K562 (cell line): ENCODE data around the gene C4orf50. TPM values are rescaled to one million over a fixed set of nuclear protein-coding genes. Genes with fewer than 3 reads are reported as not detected.
A peak's percentile ranks its signal among the peaks of the same experiment; 100 is the strongest.

Experiments used
- ATAC-seq: fragments of 200-7000 bp; cut with Tn5 transposase; 3 replicates; pipeline ENCODE4 v1.9.1; 2020; ENCODE audit warnings: moderate library complexity
- BruUV-seq: library from RNA; stranded (reverse); fragments of 400-500 nt; replicated peaks from 2 replicates; lab custom pipeline; 2021; lab: Mats Ljungman, UMichigan
- CTCF ChIA-PET: fragments of 300-600 bp; formaldehyde crosslinking; extraction: SDS; loops from one replicate; lab custom pipeline; 2021; ENCODE audit warnings: low intra/inter-chr PET ratio; lab: Yijun Ruan, JAX
- POLR2A ChIA-PET: fragments of 300-600, 350-650 bp; sonication (Branson Sonifier 250); formaldehyde crosslinking; extraction: SDS; loops from one replicate; lab custom pipeline; 2021; ENCODE audit warnings: antibody characterized with exemption, inconsistent platforms; lab: Yijun Ruan, JAX
- DNase-seq, 4 experiments: peaks; one replicate each; pipeline versions ENCODE4 v3.0.0 to v3.0.0-alpha.2; 2011 to 2018; ENCODE audit warnings: low spot score in 3 of 4, mixed read lengths in 3 of 4; ENCODE audit errors: extremely low read depth in 1 of 4
- FAIRE-seq: peaks from 2 replicates; lab custom pipeline; 2011; peaks lifted over from hg19 to GRCh38; lab: Jason Lieb, UNC
- H2AFZ ChIP-seq: 2 replicates; pipeline ENCODE4 v1.6.0; 2011; ENCODE audit warnings: low read depth, low read length, control low read depth, inconsistent platforms
- H3K27ac ChIP-seq: fragments of 200-600 bp; 3 replicates; pipeline ENCODE4 v1.8.0; 2011; ENCODE audit warnings: low read depth, mild to moderate bottlenecking, control low read depth, inconsistent platforms, low read length, moderate library complexity, mixed read lengths; ENCODE audit errors: extremely low read depth
- H3K27me3 ChIP-seq, 2 experiments: fragments of 300-600 bp in 1 of 2; 2 replicates in 1 of 2; 3 replicates in 1 of 2; pipeline versions ENCODE4 v1.6.0 to v1.8.0; 2011; ENCODE audit warnings: inconsistent platforms in 2 of 2, low read length in 2 of 2, mild to moderate bottlenecking in 1 of 2, mixed read lengths in 1 of 2, moderate library complexity in 1 of 2; ENCODE audit not compliant: control insufficient read depth in 2 of 2, insufficient read depth in 2 of 2
- H3K36me3 ChIP-seq: fragments of 300-600 bp; 3 replicates; pipeline ENCODE4 v1.8.0; 2011; ENCODE audit warnings: mild to moderate bottlenecking, low read length, inconsistent platforms; ENCODE audit not compliant: control insufficient read depth, insufficient read depth
- H3K4me1 ChIP-seq, 2 experiments: fragments of 200-600 bp in 1 of 2; replicated peaks in 1 of 2; 2 replicates in 1 of 2; 3 replicates in 1 of 2; pipeline versions ENCODE4 v1.5.1 to v1.8.0; 2011; ENCODE audit warnings: inconsistent platforms in 2 of 2, low read length in 2 of 2, mild to moderate bottlenecking in 1 of 2, mixed read lengths in 1 of 2, moderate library complexity in 1 of 2; ENCODE audit not compliant: control insufficient read depth in 2 of 2, insufficient read depth in 2 of 2
- H3K4me2 ChIP-seq: 2 replicates; pipeline ENCODE4 v1.6.1; 2011; ENCODE audit warnings: low read length, control low read depth, inconsistent platforms, mixed read lengths; ENCODE audit not compliant: insufficient read depth
- H3K4me3 ChIP-seq: fragments of 200-600 bp; sonication (generic), shearing (Covaris generic); 2 replicates; pipeline ENCODE4 v1.5.1; 2016; ENCODE audit warnings: control low read depth, inconsistent platforms
- H3K79me2 ChIP-seq: fragments of 200-600 bp; 3 replicates; pipeline ENCODE4 v1.8.0; 2011; ENCODE audit warnings: low read length, inconsistent platforms; ENCODE audit not compliant: control insufficient read depth, insufficient read depth
- H3K9ac ChIP-seq, 2 experiments: 2 replicates each; pipeline versions ENCODE4 v1.6.0 to v1.6.1; 2011; ENCODE audit warnings: low read depth in 2 of 2, low read length in 2 of 2, control low read depth in 1 of 2, inconsistent platforms in 1 of 2, mild to moderate bottlenecking in 1 of 2, mixed read lengths in 1 of 2; ENCODE audit not compliant: insufficient read depth in 1 of 2
- H3K9me1 ChIP-seq: one replicate; pipeline ENCODE4 v1.6.0; 2011; ENCODE audit warnings: inconsistent platforms, mild to moderate bottlenecking, low read length, moderate library complexity; ENCODE audit not compliant: control insufficient read depth, insufficient read depth
- H3K9me3 ChIP-seq: replicated peaks from 2 replicates; pipeline ENCODE4 v1.5.1; 2011; ENCODE audit warnings: low read depth, low read length, inconsistent platforms; ENCODE audit not compliant: control insufficient read depth, insufficient read depth
- H4K20me1 ChIP-seq: replicated peaks from 2 replicates; pipeline ENCODE4 v1.6.1; 2011; ENCODE audit warnings: low read length, inconsistent platforms, mixed read lengths; ENCODE audit not compliant: control insufficient read depth, insufficient read depth
- CBX3 ChIP-seq, 2 experiments: IDR thresholded peaks; 1 replicate in 1 of 2; 2 replicates in 1 of 2; pipeline ENCODE4 v1.6.1; 2012; ENCODE audit warnings: inconsistent platforms in 2 of 2, low read length in 2 of 2, borderline replicate concordance in 1 of 2, control low read depth in 1 of 2
- CBX5 ChIP-seq: IDR thresholded peaks from 2 replicates; pipeline ENCODE4 v1.6.1; 2014; ENCODE audit warnings: low read depth, borderline replicate concordance
- CUX1 ChIP-seq: fragments of 200-800 bp; sonication (Bioruptor generic); IDR thresholded peaks from 2 replicates; pipeline ENCODE4 v1.6.1; 2016; ENCODE audit warnings: missing genetic modification characterization, missing compliant biosample characterization
- JUN ChIP-seq, 2 experiments: sonication (generic) in 1 of 2; formaldehyde crosslinking in 1 of 2; IDR thresholded peaks; 2 replicates each; pipeline versions ENCODE4 v1.6.1 to v1.8.0; 2012 to 2022; ENCODE audit warnings: borderline replicate concordance in 2 of 2, mild to moderate bottlenecking in 2 of 2, improper control_type of control experiment in 1 of 2, low read depth in 1 of 2, low read length in 1 of 2, missing genetic modification reagents in 1 of 2
- MYC ChIP-seq, 2 experiments: fragments of 250-450 bp in 1 of 2; sonication (Bioruptor Pico) in 1 of 2; IDR thresholded peaks; 2 replicates each; pipeline versions ENCODE4 v1.5.1 to v1.6.1; 2012 to 2021; ENCODE audit warnings: low read depth in 2 of 2, borderline replicate concordance in 1 of 2, improper control_type of control experiment in 1 of 2, low read length in 1 of 2, mild to moderate bottlenecking in 1 of 2, moderate library complexity in 1 of 2
- PHB2 ChIP-seq: fragments of 450-650 bp; IDR thresholded peaks from 2 replicates; pipeline ENCODE4 v1.6.1; 2017; ENCODE audit warnings: low read depth
- TRIM28 ChIP-seq: fragments of 450-650 bp; IDR thresholded peaks from 2 replicates; pipeline ENCODE4 v1.6.1; 2017
- XRCC3 ChIP-seq: fragments of 450-650 bp; IDR thresholded peaks from 2 replicates; pipeline ENCODE4 v1.6.1; 2017; ENCODE audit warnings: mild to moderate bottlenecking, moderate library complexity
- ZNF561 ChIP-seq: fragments of 450-650 bp; formaldehyde crosslinking; conservative IDR thresholded peaks from 2 replicates; pipeline ENCODE4 v1.4.0; 2020; ENCODE audit warnings: mild to moderate bottlenecking, moderate library complexity
- WGBS: fragments of 100-300 bp; shearing (Covaris generic); methylation state at CpG from one replicate; pipeline ENCODE4 v1.1.6; 2016; ENCODE audit warnings: low coverage, mixed read lengths; ENCODE audit not compliant: insufficient coverage; ENCODE audit errors: missing lambda C conversion rate; 5-methylcytosine and 5-hydroxymethylcytosine counted together
- in situ Hi-C: fragments of 300-500 bp; cut with MboI; formaldehyde crosslinking; loops from 4 replicates; pipeline ENCODE4 v1.15.0; 2018; ENCODE audit warnings: inconsistent platforms, mixed read lengths
- intact Hi-C: fragments of 100-400 bp; cut with micrococcal nuclease; formaldehyde crosslinking; loops from 2 replicates; pipeline ENCODE4 v1.14.2; 2022
- polyA plus RNA-seq, 8 experiments: library from polyadenylated mRNA; depleted of rRNA in 4 of 8; stranded (reverse) in 5 of 8; unstranded in 3 of 8; fragments of >200 nt; fragmentation: Nextera tagmentation in 2 of 8; fragmentation: Illumina TruSeq in 1 of 8; extraction: Ambion mirVana in 2 of 8; extraction: Trizol in 1 of 8; gene quantifications; 2 replicates each; pipeline versions ENCODE4 v1.2.1 to v1.2.3, GENCODE V29; 2011 to 2014; ENCODE audit warnings: inconsistent platforms in 1 of 8, missing spikeins in 1 of 8
- total RNA-seq, 7 experiments: library from RNA; depleted of rRNA in 6 of 7; stranded (reverse); fragments of >200 nt in 6 of 7; fragmentation: Illumina TruSeq in 2 of 7; extraction: Trizol in 2 of 7; gene quantifications; 2 replicates each; pipeline versions ENCODE4 v1.2.1 to v1.2.3, GENCODE V29; 2011 to 2021; ENCODE audit warnings: low replicate concordance in 1 of 7
- TF ChIP-seq, protein P1 (sequence below): fragments of 450-650 bp; IDR thresholded peaks from 2 replicates; pipeline ENCODE4 v1.6.1; 2018; ENCODE audit warnings: mild to moderate bottlenecking, low read depth; ENCODE audit not compliant: partially characterized antibody

C4orf50 gene
- total and polyA plus RNA-seq, 9 of the 15 experiments (the other 6 are each of a cell fraction or from before 2014, with no cell fraction given), result not detected

- Histone ChIP-seq H2AFZ (no peak overlapping the region), H3K9me1 (no peaks in the 10 kb centered on the region), H3K4me2 (no peak overlapping the region), H4K20me1 (no peaks in the 10 kb centered on the region), H3K9me3 (no peaks in the 10 kb centered on the region; the same call in 1 of the 2 replicates), H3K79me2 (no peaks in the 10 kb centered on the region), H3K27me3 (no peaks in the 10 kb centered on the region; a peak in 1 of 5 replicates), H3K9ac (no peak overlapping the region), H3K4me1 (no peaks in the 10 kb centered on the region), H3K27ac (no peak overlapping the region), H3K36me3 (no peaks in the 10 kb centered on the region), H3K4me3 (no peak overlapping the region)
- in situ Hi-C loops (no loop called here), intact Hi-C loops (no loop called here)
- 0 out of 2 replicates have a peak, but pooled peaks have one; percentile 9 for TF ChIP-seq JUN (IDR thresholded peaks at IDR 0.05; ENCODE audit: borderline replicate concordance, low read depth, low read length)
- no peak for TF ChIP-seq JUN (CRISPR knock-in tag; IDR thresholded peaks at IDR 0.05; ENCODE audit: borderline replicate concordance)
- TF ChIP-seq, protein P1, sequence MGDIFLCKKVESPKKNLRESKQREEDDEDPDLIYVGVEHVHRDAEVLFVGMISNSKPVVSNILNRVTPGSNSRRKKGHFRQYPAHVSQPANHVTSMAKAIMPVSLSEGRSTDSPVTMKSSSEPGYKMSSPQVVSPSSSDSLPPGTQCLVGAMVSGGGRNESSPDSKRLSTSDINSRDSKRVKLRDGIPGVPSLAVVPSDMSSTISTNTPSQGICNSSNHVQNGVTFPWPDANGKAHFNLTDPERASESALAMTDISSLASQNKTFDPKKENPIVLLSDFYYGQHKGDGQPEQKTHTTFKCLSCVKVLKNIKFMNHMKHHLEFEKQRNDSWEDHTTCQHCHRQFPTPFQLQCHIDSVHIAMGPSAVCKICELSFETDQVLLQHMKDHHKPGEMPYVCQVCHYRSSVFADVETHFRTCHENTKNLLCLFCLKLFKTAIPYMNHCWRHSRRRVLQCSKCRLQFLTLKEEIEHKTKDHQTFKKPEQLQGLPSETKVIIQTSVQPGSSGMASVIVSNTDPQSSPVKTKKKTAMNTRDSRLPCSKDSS, result peak; percentile 93
- peak; percentile 59; the same call in 1 of the 2 replicates for TF ChIP-seq XRCC3
- no peak for TF ChIP-seq MYC (IDR thresholded peaks at IDR 0.05; ENCODE audit: low read depth, low read length)
- no peak for TF ChIP-seq MYC (CRISPR knock-in tag; IDR thresholded peaks at IDR 0.05; ENCODE audit: borderline replicate concordance, low read depth)
- TF ChIP-seq CBX5, result peak; percentile 83; the same call in 1 of the 2 replicates
- TF ChIP-seq CBX3 (IDR thresholded peaks at IDR 0.05; ENCODE audit: borderline replicate concordance in 1 of 2, low read length in 2 of 2), result peak in 1 of 2 experiments; percentile 95; a peak in 2 of 3 replicates
- no peak for TF ChIP-seq CUX1 (CRISPR knock-in tag)
- peak; percentile 90 for TF ChIP-seq TRIM28
- no peak for TF ChIP-seq PHB2
- peak; percentile 89 for TF ChIP-seq ZNF561 (CRISPR knock-in tag)
- FAIRE-seq (no peak), ATAC-seq (no peak), DNase-seq (no peak)
- ChIA-PET POLR2A (interaction anchor here (0.5 kb wide), 1 partner anchor 8 kb away, joined by 3 read pairs; no protein-coding TSS in a partner anchor), CTCF (no interaction called here)
- BruUV-seq, result no TSS peak
- WGBS, result under 1% methylated on average over 12 of the region's 12 CpGs
Measured at GRCh38 chr4:6058531-6059374, 40.5 kb upstream of the C4orf50 start.
